ENCODE results near the gene CAPN3.

Gene CAPN3

GRCh38 chr15:42363487-42363886 lies 4.2 kb downstream of the CAPN3 start:
- no peak for ATAC-seq
- TF ChIP-seq PPARA (CRISPR knock-in tag; IDR thresholded peaks at IDR 0.05; ENCODE audit: borderline replicate concordance) (no peak), OSR1 (CRISPR knock-in tag; IDR thresholded peaks at IDR 0.05) (no peak), ISL1 (CRISPR knock-in tag; IDR thresholded peaks at IDR 0.05) (no peak), ZC3H10 (CRISPR knock-in tag; IDR thresholded peaks at IDR 0.05) (no peak), SNAI2 (CRISPR knock-in tag; IDR thresholded peaks at IDR 0.05) (no peak), ZNF8 (CRISPR knock-in tag; IDR thresholded peaks at IDR 0.05) (no peak), CREB5 (CRISPR knock-in tag; IDR thresholded peaks at IDR 0.05; ENCODE audit: low read depth) (no peak), POU6F1 (CRISPR knock-in tag; IDR thresholded peaks at IDR 0.05; ENCODE audit: borderline replicate concordance, low read depth) (no peak), ZFP3 (CRISPR knock-in tag; IDR thresholded peaks at IDR 0.05) (no peak), ARNTL (CRISPR knock-in tag; IDR thresholded peaks at IDR 0.05; ENCODE audit: borderline replicate concordance, low read depth) (no peak)

- no peak for TF ChIP-seq ESRRG (CRISPR knock-in tag; IDR thresholded peaks at IDR 0.05)
- TF ChIP-seq PPARA (CRISPR knock-in tag; IDR thresholded peaks at IDR 0.05; ENCODE audit: borderline replicate concordance) = no peak
- no peak for TF ChIP-seq PATZ1 (CRISPR knock-in tag; IDR thresholded peaks at IDR 0.05; ENCODE audit: borderline replicate concordance)
- no peak for TF ChIP-seq ZFP30 (CRISPR knock-in tag; IDR thresholded peaks at IDR 0.05)
- no peak for TF ChIP-seq ZNF565 (CRISPR knock-in tag; conservative IDR thresholded peaks at IDR 0.05; ENCODE audit: low read depth)
- TF ChIP-seq CREB5 (CRISPR knock-in tag; IDR thresholded peaks at IDR 0.05; ENCODE audit: low read depth) = no peak
- no peak for TF ChIP-seq ZNF70 (CRISPR knock-in tag; IDR thresholded peaks at IDR 0.05)
- TF ChIP-seq ZNF8 (CRISPR knock-in tag; IDR thresholded peaks at IDR 0.05) = no peak
- no peak for TF ChIP-seq TOX (CRISPR knock-in tag; IDR thresholded peaks at IDR 0.05; ENCODE audit: borderline replicate concordance)
- TF ChIP-seq ISL1 (CRISPR knock-in tag; IDR thresholded peaks at IDR 0.05) = no peak
- no peak for ATAC-seq
Observed at GRCh38 chr15:42363942-42364341, 4.6 kb downstream of the CAPN3 start.

- no peak for TF ChIP-seq ARNTL (CRISPR knock-in tag; IDR thresholded peaks at IDR 0.05; ENCODE audit: borderline replicate concordance, low read depth)
- TF ChIP-seq TOX (CRISPR knock-in tag; IDR thresholded peaks at IDR 0.05; ENCODE audit: borderline replicate concordance) = no peak
- TF ChIP-seq ZNF70 (CRISPR knock-in tag; IDR thresholded peaks at IDR 0.05) = no peak
- TF ChIP-seq OSR1 (CRISPR knock-in tag; IDR thresholded peaks at IDR 0.05) = no peak
- no peak for TF ChIP-seq BACH2 (CRISPR knock-in tag; IDR thresholded peaks at IDR 0.05; ENCODE audit: borderline replicate concordance)
- TF ChIP-seq POU6F1 (CRISPR knock-in tag; IDR thresholded peaks at IDR 0.05; ENCODE audit: borderline replicate concordance, low read depth) = no peak
- TF ChIP-seq CREB5 (CRISPR knock-in tag; IDR thresholded peaks at IDR 0.05; ENCODE audit: low read depth) = no peak
- no peak for TF ChIP-seq ISL1 (CRISPR knock-in tag; IDR thresholded peaks at IDR 0.05)
- ATAC-seq = no peak
Observed at GRCh38 chr15:42364529-42364928, 5.2 kb downstream of the CAPN3 start.

DNA sequence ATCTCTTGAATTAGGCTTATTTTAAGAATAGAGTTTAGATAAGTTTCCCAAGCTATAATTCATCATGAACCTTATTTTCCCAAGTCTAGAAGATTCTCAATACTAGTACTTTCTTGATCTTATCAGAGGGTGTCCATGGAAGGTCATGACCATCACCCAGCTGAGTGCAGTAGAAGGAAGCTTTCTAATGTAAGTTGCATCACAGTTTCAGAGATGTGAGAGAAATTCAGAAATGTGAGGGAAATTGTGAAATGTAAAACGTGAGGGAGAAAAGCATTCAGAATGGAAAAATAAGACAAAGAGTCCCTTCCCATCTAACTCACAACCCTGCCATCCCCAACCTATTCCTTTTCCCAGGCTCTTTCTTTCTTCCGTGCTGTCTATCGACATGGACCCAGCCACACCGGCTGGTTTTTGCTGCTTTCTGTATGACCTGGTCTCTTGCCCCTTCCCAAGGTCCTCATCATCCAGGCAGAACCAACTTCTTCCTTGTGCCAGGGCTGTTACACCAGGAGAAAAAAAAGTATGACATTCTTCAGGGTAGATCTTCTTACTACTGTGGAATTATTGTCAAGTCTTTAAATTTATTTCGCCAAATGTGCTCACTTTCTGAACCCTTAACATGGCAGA lies 6.7 kb downstream of the CAPN3 start:
- no peak for ATAC-seq
- TF ChIP-seq RARB (CRISPR knock-in tag; IDR thresholded peaks at IDR 0.05) (no peak), TOX (CRISPR knock-in tag; IDR thresholded peaks at IDR 0.05; ENCODE audit: borderline replicate concordance) (no peak), SNAI2 (CRISPR knock-in tag; IDR thresholded peaks at IDR 0.05) (no peak), PPARA (CRISPR knock-in tag; IDR thresholded peaks at IDR 0.05; ENCODE audit: borderline replicate concordance) (no peak), ISL1 (CRISPR knock-in tag; IDR thresholded peaks at IDR 0.05) (no peak), ZFP3 (CRISPR knock-in tag; IDR thresholded peaks at IDR 0.05) (no peak), ZC3H10 (CRISPR knock-in tag; IDR thresholded peaks at IDR 0.05) (no peak), POU6F1 (CRISPR knock-in tag; IDR thresholded peaks at IDR 0.05; ENCODE audit: borderline replicate concordance, low read depth) (no peak), ESRRG (CRISPR knock-in tag; IDR thresholded peaks at IDR 0.05) (no peak), TSHZ2 (CRISPR knock-in tag; IDR thresholded peaks at IDR 0.05) (no peak)
